Thymus (tissue), 11 donors: ENCODE measurements around the gene BAX. TPM values are rescaled to one million over a fixed set of nuclear protein-coding genes. Genes with fewer than 3 reads are reported as not detected.

Experiments
- DNase-seq, 9 donors: peaks; one replicate each; pipeline ENCODE4 v3.0.0-alpha.2; 2013; ENCODE audit warnings: low spot score in 9 of 9, low read depth in 6 of 9, missing footprints in 1 of 9
- H3K27ac ChIP-seq, 2 donors: one replicate each; pipeline ENCODE4 v1.5.1; 2013; ENCODE audit warnings: control low read depth in 1 of 2, low read depth in 1 of 2, low read length in 1 of 2, mild to moderate bottlenecking in 1 of 2, moderate library complexity in 1 of 2
- H3K27me3 ChIP-seq, 2 donors: one replicate each; pipeline ENCODE4 v1.5.1; 2013; ENCODE audit warnings: low read length in 1 of 2; ENCODE audit not compliant: control insufficient read depth in 2 of 2, insufficient read depth in 1 of 2
- H3K36me3 ChIP-seq, 2 donors: one replicate each; pipeline ENCODE4 v1.5.1; 2013; ENCODE audit warnings: low read length in 1 of 2, mild to moderate bottlenecking in 1 of 2, moderate library complexity in 1 of 2; ENCODE audit not compliant: control insufficient read depth in 2 of 2, insufficient read depth in 2 of 2
- H3K4me1 ChIP-seq, 2 donors: one replicate each; pipeline ENCODE4 v1.5.1; 2013; ENCODE audit warnings: low read length in 2 of 2; ENCODE audit not compliant: control insufficient read depth in 2 of 2, insufficient read depth in 2 of 2
- H3K4me3 ChIP-seq, 2 donors: one replicate each; pipeline ENCODE4 v1.5.1; 2013; ENCODE audit warnings: low read length in 2 of 2, control low read depth in 1 of 2, mild to moderate bottlenecking in 1 of 2
- H3K9me3 ChIP-seq, 2 donors: one replicate each; pipeline ENCODE4 v1.5.1; 2013; ENCODE audit warnings: low read length in 1 of 2, mild to moderate bottlenecking in 1 of 2; ENCODE audit not compliant: control insufficient read depth in 2 of 2, insufficient read depth in 1 of 2
- WGBS: extraction: QIAGEN DNeasy Blood & Tissue Kit; methylation state at CpG from one replicate; pipeline ENCODE4 v1.1.7; 2013; 5-methylcytosine and 5-hydroxymethylcytosine counted together
- polyA plus RNA-seq: library from polyadenylated mRNA; stranded (reverse); fragments of 200-250 nt; gene quantifications from one replicate; pipeline ENCODE4 v1.2.3, GENCODE V29; 2013
- total RNA-seq: library from RNA; stranded (reverse); fragments of 120-200 nt; gene quantifications from one replicate; pipeline ENCODE4 v1.2.4, GENCODE V29; 2013
- donor health status: healthy.

BAX gene
- total and polyA plus RNA-seq, 2 donors = 62.6 to 126 TPM

GRCh38 chr19:48955308-48955958 lies 758 bp downstream of the BAX start:
- Histone ChIP-seq H3K36me3 (peaks cover 10 to 15% of the 10 kb centered on the region in 2 donors), H3K9me3 (no peaks in the 10 kb centered on the region), H3K4me3 (peak overlapping the region; percentile 83 to 96), H3K27me3 (no peaks in the 10 kb centered on the region), H3K4me1 (peaks cover 22 to 25% of the 10 kb centered on the region in 2 donors), H3K27ac (peak overlapping the region in 1 of 2 donors; percentile 86)
- WGBS = 69% methylated on average over 16 of the region's 16 CpGs
- DNase-seq = no peak

- no peak for DNase-seq
- no peaks in the 10 kb centered on the region for H3K27me3 ChIP-seq
- H3K4me1 ChIP-seq = peaks cover 27 to 39% of the 10 kb centered on the region in 2 donors
- peaks cover 13 to 21% of the 10 kb centered on the region in 2 donors for H3K36me3 ChIP-seq
- no peak overlapping the region for H3K4me3 ChIP-seq
- WGBS = 98% methylated on average over 8 of the region's 8 CpGs
- no peak overlapping the region for H3K27ac ChIP-seq
- no peaks in the 10 kb centered on the region for H3K9me3 ChIP-seq
Observed at GRCh38 chr19:48958006-48958405, 3.3 kb downstream of the BAX start.

GRCh38 chr19:48959341-48960239 lies 4.9 kb downstream of the BAX start:
- Histone ChIP-seq H3K27me3 (no peaks in the 10 kb centered on the region), H3K9me3 (no peaks in the 10 kb centered on the region), H3K27ac (peak overlapping the region in 1 of 2 donors; percentile 46), H3K4me1 (peaks cover 36 to 47% of the 10 kb centered on the region in 2 donors), H3K4me3 (no peak overlapping the region), H3K36me3 (peaks cover 13 to 21% of the 10 kb centered on the region in 2 donors)
- DNase-seq = peak in 1 of 9 donors; percentile 31
- WGBS = 82% methylated on average over 16 of the region's 16 CpGs

GRCh38 chr19:48961051-48961649 lies 6.5 kb downstream of the BAX start:
- H3K4me1 ChIP-seq = peaks cover 32 to 44% of the 10 kb centered on the region in 2 donors
- H3K27ac ChIP-seq = peak overlapping the region in 1 of 2 donors; percentile 15
- no peak overlapping the region for H3K4me3 ChIP-seq
- H3K27me3 ChIP-seq = no peaks in the 10 kb centered on the region
- 97% methylated on average over 19 of the region's 19 CpGs for WGBS
- peaks cover 11 to 14% of the 10 kb centered on the region in 2 donors for H3K36me3 ChIP-seq
- no peak for DNase-seq
- peaks cover 0 to 1% of the 10 kb centered on the region in 2 donors for H3K9me3 ChIP-seq

GRCh38 chr19:48961673-48962028 lies 7.0 kb downstream of the BAX start:
- no peak overlapping the region for H3K4me3 ChIP-seq
- H3K36me3 ChIP-seq = peaks cover 12 to 13% of the 10 kb centered on the region in 2 donors
- H3K9me3 ChIP-seq = peaks cover 0 to 6% of the 10 kb centered on the region in 2 donors
- 89% methylated on average over 12 of the region's 12 CpGs for WGBS
- peaks cover 34 to 47% of the 10 kb centered on the region in 2 donors for H3K4me1 ChIP-seq
- H3K27ac ChIP-seq = peak overlapping the region; percentile 73 to 95
- no peaks in the 10 kb centered on the region for H3K27me3 ChIP-seq
- DNase-seq = no peak

- Histone ChIP-seq H3K9me3 (peaks cover 0 to 8% of the 10 kb centered on the region in 2 donors), H3K27ac (peak overlapping the region; percentile 73 to 95), H3K4me3 (peak overlapping the region; percentile 6 to 16), H3K27me3 (no peaks in the 10 kb centered on the region), H3K36me3 (peaks cover 12 to 14% of the 10 kb centered on the region in 2 donors), H3K4me1 (peaks cover 36 to 49% of the 10 kb centered on the region in 2 donors)
- WGBS = 42% methylated on average over 22 of the region's 22 CpGs
- DNase-seq = peak in 7 of 9 donors; percentile 41 to 85 (median 67)
Observed at GRCh38 chr19:48962029-48962848, 7.6 kb downstream of the BAX start.

- H3K27ac ChIP-seq = peak overlapping the region; percentile 73 to 95
- H3K4me3 ChIP-seq = peak overlapping the region; percentile 6 to 16
- 46% methylated on average over 7 of the region's 7 CpGs for WGBS
- peaks cover 0 to 8% of the 10 kb centered on the region in 2 donors for H3K9me3 ChIP-seq
- H3K27me3 ChIP-seq = no peaks in the 10 kb centered on the region
- peaks cover 36 to 49% of the 10 kb centered on the region in 2 donors for H3K4me1 ChIP-seq
- peaks cover 17 to 18% of the 10 kb centered on the region in 2 donors for H3K36me3 ChIP-seq
- no peak for DNase-seq
Observed at GRCh38 chr19:48962849-48963165, 8.1 kb downstream of the BAX start.

GRCh38 chr19:48963371-48964204 lies 8.9 kb downstream of the BAX start:
- Histone ChIP-seq H3K27ac (peak overlapping the region; percentile 76 to 95), H3K4me3 (peak overlapping the region; percentile 73 to 87), H3K27me3 (no peaks in the 10 kb centered on the region), H3K36me3 (peaks cover 24 to 25% of the 10 kb centered on the region in 2 donors), H3K9me3 (peaks cover 0 to 8% of the 10 kb centered on the region in 2 donors), H3K4me1 (peaks cover 36 to 49% of the 10 kb centered on the region in 2 donors)
- DNase-seq = peak in 7 of 9 donors; percentile 42 to 77 (median 65)
- WGBS = 13% methylated on average over 28 of the region's 28 CpGs
